Measurements from ENCODE around the gene COL6A1.

COL6A1 gene

GRCh38 chr21:45981151-45982091, at the start of gene COL6A1:
COL6A1 (plus strand) TSS chr21:45981770; CDS start chr21:45981851, 81 bp downstream.
- DNase-seq (ENCODE audit: low read depth) = peak; percentile 89

GRCh38 chr21:45932922-45933502, 48.6 kb upstream of the COL6A1 start:
- no peak for DNase-seq (ENCODE audit: low read depth)

- no peak for DNase-seq (ENCODE audit: low read depth)
Measured at GRCh38 chr21:45934085-45934484, 47.5 kb upstream of the COL6A1 start.

- no peak for DNase-seq (ENCODE audit: low read depth)
Measured at GRCh38 chr21:45934554-45934953, 47.0 kb upstream of the COL6A1 start.

- no peak for DNase-seq (ENCODE audit: low read depth)
Measured at GRCh38 chr21:45935628-45936027, 45.9 kb upstream of the COL6A1 start.

GRCh38 chr21:45937721-45938452, 43.7 kb upstream of the COL6A1 start:
- no peak for DNase-seq (ENCODE audit: low read depth)

- no peak for DNase-seq (ENCODE audit: low read depth)
Measured at GRCh38 chr21:45938453-45938755, 43.2 kb upstream of the COL6A1 start.

- no peak for DNase-seq (ENCODE audit: low read depth)
Measured at GRCh38 chr21:45938811-45939520, 42.6 kb upstream of the COL6A1 start.

GRCh38 chr21:45939521-45940045, 42.0 kb upstream of the COL6A1 start:
- no peak for DNase-seq (ENCODE audit: low read depth)

GRCh38 chr21:45940091-45940490, 41.5 kb upstream of the COL6A1 start:
- DNase-seq (ENCODE audit: low read depth) = no peak

GRCh38 chr21:45940621-45941337, 40.8 kb upstream of the COL6A1 start:
- no peak for DNase-seq (ENCODE audit: low read depth)

GRCh38 chr21:45941338-45941710, 40.2 kb upstream of the COL6A1 start:
- no peak for DNase-seq (ENCODE audit: low read depth)

- DNase-seq (ENCODE audit: low read depth) = no peak
Measured at GRCh38 chr21:45941717-45942546, 39.6 kb upstream of the COL6A1 start.

- DNase-seq (ENCODE audit: low read depth) = no peak
Measured at GRCh38 chr21:45942755-45943629, 38.6 kb upstream of the COL6A1 start.

GRCh38 chr21:45943630-45944540, 37.7 kb upstream of the COL6A1 start:
- no peak for DNase-seq (ENCODE audit: low read depth)

GRCh38 chr21:45944601-45945000, 37.0 kb upstream of the COL6A1 start:
- DNase-seq (ENCODE audit: low read depth) = no peak

GRCh38 chr21:45945066-45945867, 36.3 kb upstream of the COL6A1 start:
- DNase-seq (ENCODE audit: low read depth) = no peak

GRCh38 chr21:45945868-45946210, 35.7 kb upstream of the COL6A1 start:
- no peak for DNase-seq (ENCODE audit: low read depth)

Data from ELR (cell line).